ENCODE data around the gene ATL3. TPM values are rescaled to one million over a fixed set of nuclear protein-coding genes. Genes with fewer than 3 reads are reported as not detected.
"Not testable (repeated sequence)": the region's sequence is repeated elsewhere in the genome, so short reads cannot be mapped to it uniquely, and the experiment has no call there.

Gene ATL3
- polyA plus RNA-seq, 1 experiment, result 36.1 TPM

- Histone ChIP-seq H3K27me3 (ENCODE audit: control insufficient read depth, insufficient read depth, low read length) (no peaks in the 10 kb centered on the region), H3K4me3 (ENCODE audit: low read depth, low read length) (no peak overlapping the region), H3K36me3 (ENCODE audit: control insufficient read depth, insufficient read depth, low read length) (no peaks in the 10 kb centered on the region)
- no peak for TF ChIP-seq CTCF (IDR thresholded peaks at IDR 0.05; ENCODE audit: insufficient read depth, low read depth, low read length)
- ChIA-PET CTCF (interaction anchor here (1.0 kb wide), 1 partner anchor 52 kb away, joined by 3 read pairs; no protein-coding TSS in a partner anchor), POLR2A (interaction anchor here (0.7 kb wide), 1 partner anchor 80 kb away, joined by 4 read pairs; no protein-coding TSS in a partner anchor)
- no peak for DNase-seq (ENCODE audit: low read depth)
These were observed 15.8 kb upstream of the ATL3 start for GRCh38 chr11:63686926-63687325.

DNA sequence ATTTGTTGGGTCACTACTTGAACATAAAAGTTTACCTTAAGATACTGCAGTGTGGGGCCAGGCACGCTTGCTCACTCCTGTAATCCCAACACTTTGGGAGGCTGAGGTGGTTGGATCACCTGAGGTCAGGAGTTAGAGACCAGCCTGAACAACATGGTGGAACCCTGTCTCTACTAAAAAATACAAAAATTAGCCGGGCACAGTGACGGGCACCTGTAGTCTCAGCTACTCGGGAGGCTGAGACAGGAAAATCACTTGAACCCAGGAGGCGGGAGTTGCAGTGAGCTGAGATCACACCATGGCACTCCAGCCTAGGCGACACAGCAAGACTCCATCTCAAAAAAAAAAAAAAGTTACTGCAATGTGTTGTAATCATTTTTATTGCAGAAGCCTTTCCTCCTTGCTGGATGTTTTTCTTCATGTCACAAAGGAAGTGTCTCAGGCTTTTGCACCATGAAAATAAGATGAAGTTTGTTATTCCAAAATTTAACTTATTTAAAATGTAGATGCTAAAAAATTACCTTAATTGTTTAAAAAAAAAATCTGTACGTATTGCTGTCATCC lies 14.1 kb upstream of the ATL3 start:
- CTCF ChIA-PET, result interaction anchor here (1.0 kb wide), 1 partner anchor 185 kb away, joined by 3 read pairs; no protein-coding TSS in a partner anchor

DNA sequence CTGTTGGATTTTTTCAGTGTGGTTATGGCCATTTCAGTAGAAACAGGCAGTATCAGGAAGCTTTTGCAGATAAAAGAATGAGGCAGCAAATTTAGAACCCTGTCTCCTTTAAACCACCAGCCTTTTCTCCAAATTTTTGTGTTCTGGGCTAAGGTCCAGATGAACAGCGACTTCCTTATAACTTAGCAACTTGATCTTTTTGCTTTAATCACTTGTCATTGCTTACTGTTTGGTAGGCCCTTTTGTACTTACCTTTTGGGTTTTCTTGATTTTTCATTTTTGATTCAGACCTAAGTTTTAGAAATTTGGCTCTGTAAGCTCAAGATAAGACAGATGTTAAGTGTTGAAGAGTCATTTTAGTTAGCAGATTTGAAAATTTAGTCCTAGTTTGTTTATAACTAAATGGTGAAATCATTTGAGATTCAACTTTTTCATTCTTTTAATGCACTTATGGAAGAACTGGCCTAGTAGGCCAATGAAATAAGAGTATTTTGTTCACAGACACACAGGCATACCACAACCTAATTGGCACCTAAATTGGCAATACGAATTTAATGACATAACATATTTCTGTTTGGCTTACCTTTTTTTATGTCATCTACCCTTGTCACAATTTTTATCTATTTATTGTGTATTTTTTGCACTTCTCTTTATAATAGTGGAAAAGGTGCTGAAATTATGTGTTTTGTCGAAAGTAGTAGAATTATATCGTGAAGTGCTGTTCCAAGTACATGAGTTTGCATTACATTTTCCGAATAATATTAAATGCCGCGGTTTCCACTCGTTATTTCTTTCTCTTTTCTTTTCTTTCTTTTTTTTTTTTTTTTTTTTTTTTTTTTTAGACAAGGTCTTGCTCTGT lies 12.2 kb upstream of the ATL3 start:
- H3K4me3 ChIP-seq (ENCODE audit: low read depth, low read length), result peak overlapping the region; percentile 79
- POLR2A ChIA-PET, result no interaction called here
- no peak for TF ChIP-seq CTCF (IDR thresholded peaks at IDR 0.05; ENCODE audit: insufficient read depth, low read depth, low read length)
- CTCF ChIA-PET, result interaction anchor here (0.9 to 1.9 kb wide), 4 partner anchors 10 to 81 kb away, joined by 3 to 10 read pairs (median 4); partner anchors contain the start of gene ATL3
- H3K36me3 ChIP-seq (ENCODE audit: control insufficient read depth, insufficient read depth, low read length), result no peaks in the 10 kb centered on the region
- H3K27me3 ChIP-seq (ENCODE audit: control insufficient read depth, insufficient read depth, low read length), result no peaks in the 10 kb centered on the region
- no peak for DNase-seq (ENCODE audit: low read depth)

More for the DNA sequence above, 14.1 kb upstream of the ATL3 start:
- H3K27me3 ChIP-seq (ENCODE audit: control insufficient read depth, insufficient read depth, low read length); DNase-seq (ENCODE audit: low read depth); H3K36me3 ChIP-seq (ENCODE audit: control insufficient read depth, insufficient read depth, low read length); POLR2A ChIA-PET; H3K4me3 ChIP-seq (ENCODE audit: low read depth, low read length): not testable (repeated sequence)

DNA sequence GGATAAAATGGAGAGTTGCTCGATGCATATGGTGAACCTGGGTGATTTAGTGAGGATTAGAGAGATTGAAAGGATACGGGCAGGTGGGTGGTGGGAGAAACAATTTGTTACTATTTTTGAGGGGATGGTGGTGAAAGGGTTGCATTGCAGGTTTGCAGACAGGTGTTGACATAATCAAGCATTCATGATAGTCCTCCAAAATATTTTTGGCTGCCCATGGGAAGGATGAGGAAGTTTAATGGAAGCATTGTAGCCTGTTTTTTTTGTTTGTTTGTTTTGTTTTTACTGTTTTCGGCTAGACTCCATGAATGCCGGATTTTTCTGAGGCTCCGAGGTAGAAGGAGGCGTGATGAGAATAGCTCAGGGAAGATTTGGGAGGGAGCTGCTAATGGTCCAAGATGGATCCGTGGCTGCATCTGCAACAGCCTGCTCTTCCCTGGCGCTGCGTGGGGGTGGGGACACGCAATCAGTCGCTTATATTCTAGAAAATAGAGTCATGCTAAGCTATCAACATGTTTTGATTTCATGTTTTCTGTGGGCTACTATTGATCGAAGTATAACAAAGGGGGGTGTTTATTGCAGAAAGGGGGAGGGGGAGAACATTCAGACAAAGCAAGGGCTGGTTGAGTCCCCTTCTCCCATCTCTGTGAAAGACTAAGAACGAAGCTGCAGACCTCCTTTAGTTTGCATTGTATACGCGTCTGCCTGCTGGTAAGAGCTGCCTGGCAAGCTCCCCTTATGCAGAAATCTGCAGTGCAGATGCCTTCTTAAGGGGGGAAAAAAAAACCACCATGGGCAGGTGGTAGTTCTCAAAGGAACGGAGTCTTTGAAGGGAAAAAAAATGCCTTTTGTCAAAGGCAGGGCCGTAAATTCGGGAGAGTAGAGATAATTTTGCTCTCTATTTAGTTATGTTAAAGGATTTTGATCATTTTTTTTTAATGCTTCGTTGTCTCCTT lies 11.2 kb upstream of the ATL3 start:
- CTCF ChIA-PET, result interaction anchor here (0.6 to 1.9 kb wide), 8 partner anchors 9 to 171 kb away, joined by 3 to 10 read pairs (median 3); partner anchors contain the start of gene ATL3
- Histone ChIP-seq H3K4me3 (ENCODE audit: low read depth, low read length) (peak overlapping the region; percentile 79), H3K36me3 (ENCODE audit: control insufficient read depth, insufficient read depth, low read length) (no peaks in the 10 kb centered on the region), H3K27me3 (ENCODE audit: control insufficient read depth, insufficient read depth, low read length) (no peaks in the 10 kb centered on the region)
- DNase-seq (ENCODE audit: low read depth), result no peak
- POLR2A ChIA-PET, result interaction anchor here (0.5 to 1.7 kb wide), 3 partner anchors 12 to 64 kb away, joined by 4 to 6 read pairs (median 5); partner anchors contain the start of gene ATL3
- TF ChIP-seq CTCF (IDR thresholded peaks at IDR 0.05; ENCODE audit: insufficient read depth, low read depth, low read length), result no peak

GRCh38 chr11:63681321-63682065 lies 10.3 kb upstream of the ATL3 start, which contains the start of gene RTN3:
Gene RTN3 (plus strand): TSS chr11:63681500. CDS start chr11:63681637, 137 bp downstream.
- peak; percentile 96 for DNase-seq (ENCODE audit: low read depth)
- POLR2A ChIA-PET, result interaction anchor here (0.5 to 1.7 kb wide), 4 partner anchors 11 to 98 kb away, joined by 3 to 6 read pairs (median 4); partner anchors contain the start of gene ATL3
- CTCF ChIA-PET, result interaction anchor here (0.6 to 1.9 kb wide), 5 partner anchors 8 to 172 kb away, joined by 3 to 10 read pairs (median 3); no protein-coding TSS in a partner anchor
- no peaks in the 10 kb centered on the region for H3K27me3 ChIP-seq (ENCODE audit: control insufficient read depth, insufficient read depth, low read length)
- no peaks in the 10 kb centered on the region for H3K36me3 ChIP-seq (ENCODE audit: control insufficient read depth, insufficient read depth, low read length)
- peak; percentile 19; the same call in 1 of the 2 replicates for TF ChIP-seq CTCF (IDR thresholded peaks at IDR 0.05; ENCODE audit: insufficient read depth, low read depth, low read length)
- peak within 1 kb of the TSS; percentile 79 for H3K4me3 ChIP-seq (ENCODE audit: low read depth, low read length)

All from BJ (cell line).